TTC549 (cell line): ENCODE measurements around the gene PAX3.

Experiments
- FAIRE-seq: peaks from 2 replicates; lab custom pipeline; 2012; peaks lifted over from hg19 to GRCh38; lab: Jason Lieb, UNC

The PAX3 gene

DNA sequence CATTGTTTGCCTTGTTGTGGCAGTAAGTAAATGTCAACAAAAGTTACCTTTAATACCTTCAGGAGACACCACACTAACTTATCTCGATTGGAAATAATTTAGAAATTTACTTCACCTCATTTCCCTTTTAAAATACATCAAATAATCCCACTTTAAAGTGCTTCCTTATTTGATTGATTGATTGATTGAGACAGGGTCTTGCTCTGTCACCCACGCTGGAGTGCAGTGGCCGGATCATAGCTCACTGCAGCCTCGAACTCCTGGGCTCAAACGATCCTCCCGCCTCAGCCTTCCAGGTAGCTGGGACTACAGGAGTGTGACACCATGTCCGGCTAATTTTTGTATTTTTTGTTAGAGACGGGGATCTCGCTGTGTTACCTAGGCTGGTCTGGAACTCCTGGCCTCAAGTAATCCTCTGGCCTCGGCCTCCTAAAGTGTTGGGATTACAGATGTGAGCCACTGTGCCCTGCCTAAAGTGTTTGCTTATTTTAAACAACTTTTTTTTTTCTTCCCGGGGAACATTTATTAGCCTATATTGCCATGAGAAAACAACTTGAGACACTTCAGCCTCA, 12.0 kb upstream of the PAX3 start:
- FAIRE-seq, result no peak

DNA sequence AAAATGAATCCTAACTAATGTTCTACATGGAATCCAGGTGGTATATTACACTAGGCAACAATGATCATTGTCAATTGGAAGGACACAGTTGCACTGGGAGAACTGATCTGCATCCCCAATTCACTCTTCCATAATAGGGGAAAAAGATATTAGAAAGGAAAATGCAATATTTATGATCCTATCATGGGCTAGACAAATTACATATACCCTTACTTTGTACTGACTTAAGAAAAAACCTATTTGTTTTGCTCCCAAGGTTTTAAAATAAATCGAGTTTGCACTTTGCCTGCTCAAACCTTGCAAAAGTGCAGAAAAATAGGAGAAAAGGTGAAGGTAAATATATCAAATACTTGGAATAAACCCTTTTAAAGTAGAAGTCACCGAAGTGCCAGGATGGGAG, 11.0 kb upstream of the PAX3 start:
- FAIRE-seq, result no peak

DNA sequence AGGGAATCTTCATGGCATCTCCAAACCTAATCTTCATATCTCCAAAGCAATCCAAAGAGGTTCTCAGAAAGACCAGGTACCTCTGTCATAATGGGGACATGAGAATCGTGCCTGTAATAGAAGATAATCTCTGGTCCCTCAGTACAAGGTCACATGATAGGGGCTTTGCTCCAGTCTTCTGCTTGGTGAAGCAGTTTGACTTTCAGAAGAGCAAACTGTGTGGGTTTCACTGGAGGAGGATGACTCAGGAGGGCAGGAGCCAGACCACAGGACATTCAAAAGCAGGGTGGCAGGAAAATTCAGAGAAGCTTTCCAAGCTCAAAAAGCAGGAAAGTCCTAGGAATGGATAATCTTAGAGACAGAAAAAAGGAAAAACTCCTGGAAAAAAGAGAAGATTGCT, 10.6 kb upstream of the PAX3 start:
- no peak for FAIRE-seq

DNA sequence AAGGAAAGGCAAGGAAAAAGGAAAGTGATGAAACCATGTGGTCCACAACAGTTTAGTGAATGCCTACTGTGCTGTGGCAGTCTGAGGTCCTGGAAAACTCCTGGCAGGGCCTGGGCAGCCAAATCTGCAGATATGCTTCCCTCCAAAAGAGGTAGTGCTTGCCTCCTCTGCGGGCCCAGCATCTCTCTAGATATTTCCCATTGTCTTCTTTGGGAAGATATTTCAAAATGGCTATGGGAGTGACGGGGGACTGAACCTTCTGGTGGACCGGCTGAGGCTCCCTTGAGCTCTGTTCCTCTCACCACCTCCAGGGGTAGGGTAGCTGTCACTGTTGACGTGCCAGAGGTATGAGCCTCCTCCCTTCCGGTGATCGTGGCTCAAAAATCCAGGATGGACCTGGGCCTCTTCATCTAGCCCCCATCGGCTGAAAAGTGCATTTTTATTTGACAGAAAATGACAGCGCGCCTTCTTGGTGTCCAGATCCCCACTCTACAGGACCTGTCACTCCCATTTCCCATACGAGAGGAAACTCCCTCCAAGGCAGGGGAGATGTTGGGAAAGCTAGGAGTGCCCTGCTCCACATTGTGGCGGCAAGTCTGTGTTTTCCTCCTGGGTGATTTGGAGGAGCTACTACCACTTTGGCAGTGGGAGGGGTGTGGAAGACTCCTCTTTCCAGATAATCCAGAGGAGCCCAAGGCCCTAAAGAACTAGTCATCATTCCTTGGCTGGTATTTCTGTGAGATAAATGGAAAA, 9.4 kb upstream of the PAX3 start:
- FAIRE-seq, result no peak

DNA sequence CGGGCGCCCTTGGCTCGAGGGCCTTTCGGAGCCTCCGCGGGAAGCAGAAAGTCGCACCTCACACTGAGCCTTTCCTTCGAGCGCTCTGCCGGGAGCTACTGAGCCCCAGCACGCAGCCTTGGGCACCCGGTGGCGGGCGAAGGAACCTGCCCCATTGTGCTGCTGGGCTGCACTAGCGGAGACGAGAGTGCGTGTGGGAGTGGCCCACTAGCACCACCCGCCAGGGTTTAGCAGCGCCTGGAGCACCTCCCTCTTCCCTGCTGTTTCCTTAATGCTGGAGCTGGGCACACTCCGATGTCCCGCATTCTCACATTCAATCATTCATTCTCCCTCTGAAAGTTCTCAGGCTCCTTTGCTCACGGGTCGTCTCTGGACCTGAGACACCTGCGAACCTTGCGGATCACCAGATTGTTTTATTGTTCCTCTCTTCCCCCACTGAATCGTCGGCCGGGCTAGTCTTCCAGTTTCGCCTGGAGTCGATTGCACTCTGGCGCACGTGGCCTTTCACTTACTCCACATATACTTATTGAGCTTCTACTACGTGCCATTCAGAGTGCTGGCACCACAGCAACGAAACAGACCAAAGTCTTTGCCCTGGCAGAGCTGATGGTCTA, 8.5 kb upstream of the PAX3 start:
- no peak for FAIRE-seq

DNA sequence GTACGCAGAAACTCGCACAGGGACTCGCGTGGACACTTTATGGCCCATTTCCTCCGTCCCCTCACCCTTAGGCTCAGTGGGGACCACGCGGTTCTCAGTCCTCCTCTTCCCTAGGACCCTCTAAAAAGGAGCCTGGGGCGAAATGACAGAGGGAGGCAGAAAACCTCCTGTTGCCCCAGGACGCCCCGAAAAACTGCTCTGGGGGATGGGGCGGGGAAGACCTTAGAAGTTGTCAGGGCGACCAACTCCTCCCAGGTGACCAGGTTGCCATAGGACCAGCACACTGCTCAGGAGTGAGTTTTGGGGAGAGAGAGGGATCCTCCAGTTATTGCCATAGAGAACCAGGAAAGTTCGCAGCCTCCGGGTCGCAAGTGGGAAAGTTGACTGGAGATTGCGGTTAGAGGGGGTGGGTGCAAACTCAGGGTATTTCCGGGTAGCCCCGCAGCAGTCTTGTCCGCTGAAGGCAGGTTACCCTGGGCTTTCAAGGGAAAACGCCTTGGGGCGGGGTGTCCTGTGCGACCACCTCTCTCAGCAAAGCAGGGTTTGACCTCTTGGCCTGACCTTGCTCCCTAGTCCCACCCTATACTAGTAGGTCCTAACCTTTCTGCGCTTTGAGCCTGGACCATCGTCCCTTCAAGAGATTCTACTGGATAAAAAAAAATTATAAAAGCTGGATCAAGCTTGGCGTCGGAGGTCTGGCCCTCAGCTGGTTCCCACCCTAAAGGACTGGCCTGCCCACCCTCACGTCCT, 7.8 kb upstream of the PAX3 start:
- no peak for FAIRE-seq

DNA sequence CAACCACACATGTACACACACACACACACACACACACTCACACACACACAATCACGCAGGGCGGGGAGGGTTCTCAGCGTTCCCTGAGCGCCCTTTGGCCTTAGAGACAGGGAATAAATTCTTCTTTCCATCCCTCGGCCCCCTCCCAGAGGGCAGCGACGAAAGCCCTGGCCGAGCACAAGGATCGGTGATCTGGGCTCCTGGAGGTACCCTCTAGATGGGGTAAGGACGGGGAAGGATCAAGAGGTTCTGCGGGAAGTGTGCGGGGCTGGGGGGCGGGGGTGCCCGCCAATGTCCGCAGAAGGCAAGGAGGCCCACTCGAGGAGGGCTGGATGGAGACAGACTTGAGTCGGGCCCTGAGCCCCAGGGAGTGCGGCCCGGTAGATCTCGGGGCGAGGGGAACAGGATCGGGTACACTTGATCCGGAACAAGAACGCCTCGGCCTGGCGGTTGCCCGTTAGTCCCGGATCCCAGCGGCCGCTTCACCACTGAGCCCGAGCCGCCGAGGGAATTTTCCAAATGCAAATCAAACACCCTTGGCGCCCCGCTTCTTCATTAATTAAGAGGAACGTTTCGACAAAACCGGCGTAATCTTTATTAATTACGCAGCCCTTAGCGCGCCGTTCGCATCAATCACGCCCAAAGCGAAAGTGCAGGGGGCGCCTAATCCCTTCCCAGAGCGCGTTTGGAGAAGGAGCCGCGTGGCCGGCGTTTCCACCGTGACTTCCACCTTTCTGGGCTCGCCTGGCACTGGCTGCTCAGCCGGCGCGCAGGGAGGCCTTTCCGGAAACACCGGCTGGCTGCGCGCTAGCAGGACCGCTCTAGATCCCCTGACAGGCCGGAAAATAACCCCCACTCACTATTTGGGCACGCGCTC, 7.0 kb upstream of the PAX3 start:
- FAIRE-seq, result no peak

DNA sequence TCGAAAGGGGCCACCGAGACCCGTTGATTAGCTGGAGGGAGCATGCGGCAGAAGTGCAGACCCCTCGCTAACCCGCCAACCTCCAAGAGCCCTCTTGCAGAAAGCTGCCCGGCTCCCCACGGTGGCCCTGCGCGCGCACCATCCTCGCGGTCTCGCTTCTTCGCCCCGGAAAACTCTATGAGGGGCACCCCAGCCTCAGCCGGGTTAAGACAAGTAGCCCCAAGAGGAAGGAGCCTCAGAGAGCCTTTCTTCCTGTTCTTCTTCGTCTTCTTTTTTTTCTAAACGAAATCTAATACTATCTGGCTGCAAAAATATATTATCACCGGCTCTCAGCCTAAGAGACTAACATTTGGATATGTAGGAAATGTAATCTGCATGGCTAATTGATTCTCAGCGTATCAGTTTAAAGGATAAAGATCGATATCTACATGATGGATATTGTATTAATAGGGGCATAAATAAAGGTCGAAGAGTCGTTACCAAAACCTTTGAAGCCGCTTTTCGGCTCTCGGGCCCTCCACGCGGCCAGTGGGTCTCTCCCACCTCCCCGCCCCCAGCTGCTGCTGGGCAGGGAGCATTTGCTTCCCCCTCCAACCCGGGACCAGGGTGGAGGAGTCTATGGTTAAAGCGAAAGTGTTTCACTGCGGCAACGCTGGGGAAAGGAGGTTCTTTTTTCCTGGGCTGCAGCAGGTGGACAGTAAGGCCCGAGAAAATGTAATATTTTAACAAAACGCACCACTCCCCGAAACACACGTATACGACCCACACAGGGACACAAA, 6.1 kb upstream of the PAX3 start:
- no peak for FAIRE-seq

DNA sequence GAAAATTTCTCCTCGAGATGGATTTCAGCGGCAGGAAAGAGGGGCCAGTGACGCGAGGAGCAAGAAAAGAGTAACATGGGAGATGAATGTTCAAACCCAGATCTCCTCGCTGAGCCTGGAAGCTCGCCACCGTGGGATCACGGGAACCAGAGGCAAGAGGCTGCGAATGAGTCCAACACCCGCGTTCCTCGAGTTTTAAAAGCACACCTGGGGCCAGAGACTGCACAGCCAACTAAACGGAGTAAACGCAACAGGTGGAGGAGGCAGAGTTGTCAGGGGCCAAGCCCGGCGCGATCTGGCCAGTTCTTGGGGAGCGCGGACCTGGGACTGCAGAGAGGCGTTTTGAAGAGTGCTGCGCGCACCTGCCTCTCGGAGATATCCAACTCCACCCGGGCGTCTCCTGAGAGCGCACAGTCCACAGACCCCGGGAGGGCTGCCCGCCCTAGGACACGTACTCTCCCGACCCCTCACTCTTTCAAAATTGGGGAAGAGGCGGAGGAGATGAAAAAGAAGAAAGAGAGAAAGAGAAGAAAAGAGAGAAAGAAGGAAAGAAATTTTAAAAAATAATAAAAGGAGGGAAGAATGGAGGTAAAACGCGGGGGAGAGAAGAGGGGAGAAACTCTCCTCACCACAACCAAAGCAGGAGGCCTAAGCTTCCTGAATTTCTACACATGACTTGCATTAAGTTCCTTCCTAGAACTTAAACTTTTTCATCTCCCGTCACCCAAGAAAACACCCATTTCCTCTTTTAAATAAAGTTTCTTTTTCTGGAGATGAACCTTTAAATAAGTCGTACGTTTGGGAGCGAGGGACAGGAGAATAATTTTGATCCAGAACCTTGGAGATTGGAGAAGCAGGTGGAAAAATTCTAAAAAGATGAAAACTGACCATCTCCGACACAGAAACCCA, 5.3 kb upstream of the PAX3 start:
- no peak for FAIRE-seq

DNA sequence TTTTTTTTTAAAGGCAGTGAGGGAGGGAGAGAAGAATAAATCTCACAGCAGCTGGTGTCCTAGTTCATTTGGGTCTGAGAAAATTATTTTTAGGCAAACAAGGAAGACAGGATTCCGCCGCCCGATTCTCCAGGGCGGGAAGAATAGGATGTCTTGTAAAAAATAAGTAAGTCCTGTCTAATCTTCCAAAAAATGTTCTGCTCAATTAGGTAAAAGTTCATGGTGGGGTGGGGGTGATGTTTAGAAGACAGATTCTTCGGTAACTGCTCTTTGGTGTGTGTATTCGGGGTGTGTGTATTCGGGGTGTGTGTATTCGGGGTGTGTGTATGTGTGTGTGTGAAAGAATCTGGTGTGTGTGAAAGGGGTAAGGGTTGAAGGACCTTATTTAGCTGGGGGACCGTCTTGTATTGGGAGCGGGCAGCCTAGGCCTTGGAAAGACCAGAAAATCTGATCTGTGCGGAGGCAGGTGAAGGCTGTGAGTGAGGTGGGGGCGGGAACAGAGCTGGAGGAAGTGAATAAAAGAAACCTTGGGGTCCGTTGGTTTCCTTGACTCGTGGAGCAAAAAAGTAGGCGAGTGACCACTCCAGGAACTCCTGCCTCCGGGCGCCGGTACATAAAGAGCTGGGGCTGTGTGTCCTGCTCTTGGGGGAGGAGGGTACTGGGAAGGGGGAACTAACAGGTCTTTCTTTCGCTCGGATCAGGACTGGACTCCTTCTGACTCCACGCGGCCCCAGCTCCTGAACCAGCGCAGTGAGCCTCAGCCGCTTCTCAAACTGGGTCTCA, 4.4 kb upstream of the PAX3 start:
- no peak for FAIRE-seq

DNA sequence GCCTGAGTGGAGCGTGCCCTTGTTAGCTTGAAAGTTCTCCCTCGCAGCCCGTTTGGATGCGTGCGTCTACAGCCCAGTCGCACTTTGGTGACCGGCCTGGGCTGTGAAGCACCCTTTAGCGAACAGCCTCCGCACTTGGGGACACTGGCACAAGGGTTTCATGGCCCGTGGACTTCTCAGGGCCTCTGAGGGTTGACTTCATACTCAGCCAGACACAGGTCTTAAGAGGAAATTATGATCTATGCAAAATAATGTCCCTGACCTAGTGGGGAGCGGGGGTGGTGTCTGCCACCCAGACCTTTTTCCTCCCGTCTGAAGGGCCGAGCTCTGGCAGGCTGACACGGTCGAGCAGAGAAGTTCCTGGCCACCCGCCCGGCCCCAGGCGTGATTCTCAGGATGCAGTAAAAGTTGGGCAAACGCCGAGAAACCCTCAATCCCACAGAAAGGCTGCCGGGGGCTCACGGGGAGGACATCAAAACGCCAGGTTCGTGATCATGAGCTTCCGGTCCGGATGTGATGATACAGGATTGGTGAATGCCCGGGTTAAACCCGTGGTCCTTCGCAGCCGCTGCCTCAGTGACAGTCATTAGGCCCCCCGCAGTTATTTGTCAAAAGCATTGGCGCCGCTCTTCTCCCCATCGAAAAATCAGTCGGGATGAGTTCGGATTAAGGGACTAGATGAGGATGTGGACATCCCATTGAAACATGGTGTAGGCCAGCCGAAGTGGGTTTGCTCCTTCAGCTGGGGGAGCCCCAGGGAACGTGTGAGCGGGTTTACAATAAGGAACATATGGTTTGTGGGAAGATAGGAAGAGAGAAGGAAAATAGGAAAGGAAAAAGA, 3.6 kb upstream of the PAX3 start:
- FAIRE-seq, result no peak

DNA sequence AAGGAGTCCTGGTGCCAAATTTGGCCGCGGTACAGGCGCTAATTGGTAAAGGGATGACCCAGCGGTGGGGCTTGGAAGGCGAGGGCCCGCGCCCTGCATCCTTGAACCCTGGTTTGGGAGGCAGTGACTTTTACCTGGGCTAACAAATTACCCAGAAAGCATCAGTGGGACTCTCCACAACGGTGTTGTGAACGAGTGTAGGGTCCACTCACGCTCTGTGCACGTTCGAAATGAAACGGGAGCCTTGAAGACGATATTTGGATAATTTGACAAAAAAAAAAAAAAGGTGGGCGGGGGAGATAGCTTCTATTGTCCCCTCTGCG, 3.0 kb upstream of the PAX3 start:
- FAIRE-seq, result no peak

DNA sequence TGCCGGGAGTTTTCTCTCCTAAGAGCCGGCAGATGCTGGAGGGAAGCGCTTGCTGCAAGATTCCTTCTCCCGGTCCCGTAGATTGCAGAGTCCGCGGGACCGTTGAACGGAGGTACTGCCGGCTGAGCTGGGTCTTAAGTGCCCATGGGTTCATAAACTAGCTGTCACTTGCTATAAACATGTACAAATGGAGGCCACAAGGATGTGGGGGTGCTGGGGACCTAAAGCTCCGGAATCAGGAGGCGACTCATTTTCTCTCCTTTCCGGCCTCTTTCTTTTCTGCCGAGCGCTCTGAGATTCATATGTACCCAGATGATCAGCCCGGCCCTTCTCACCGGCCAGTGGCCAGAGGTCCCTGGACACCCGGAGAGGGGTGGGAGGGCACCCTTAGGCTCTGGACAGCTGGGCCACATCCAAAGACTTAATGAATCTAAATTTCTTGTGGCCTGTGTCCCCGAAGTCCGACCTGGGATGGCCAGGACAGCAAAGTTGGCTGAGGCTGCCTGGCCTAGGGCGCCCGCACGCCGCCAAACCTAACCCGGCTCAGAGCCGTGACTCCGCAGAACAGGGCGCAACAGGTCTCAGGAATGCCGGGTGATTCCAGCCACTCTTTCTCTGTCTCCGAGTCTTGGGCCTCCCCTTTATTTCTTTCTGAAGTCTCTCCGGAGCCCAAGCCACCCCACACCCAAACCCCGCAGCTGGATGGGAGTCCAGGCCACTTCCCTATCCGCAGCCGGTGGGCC, 2.4 kb upstream of the PAX3 start:
- no peak for FAIRE-seq

DNA sequence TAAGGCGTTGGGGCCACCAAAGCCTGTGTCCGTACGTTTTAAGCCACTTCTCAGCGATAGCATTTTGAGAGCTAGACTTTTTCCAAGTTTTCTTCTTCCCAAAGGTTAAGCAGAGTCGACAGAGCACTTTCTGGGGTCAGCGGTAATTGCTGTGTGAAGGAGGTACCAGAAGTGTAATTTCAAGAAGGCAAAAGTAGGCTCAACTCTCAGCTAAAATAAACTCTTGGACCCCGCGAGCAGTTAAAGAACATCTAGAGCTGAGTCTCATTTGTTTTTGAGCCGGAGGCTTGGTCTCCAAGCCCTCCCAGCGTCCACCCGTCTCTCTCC, 1.9 kb upstream of the PAX3 start:
- FAIRE-seq, result no peak

DNA sequence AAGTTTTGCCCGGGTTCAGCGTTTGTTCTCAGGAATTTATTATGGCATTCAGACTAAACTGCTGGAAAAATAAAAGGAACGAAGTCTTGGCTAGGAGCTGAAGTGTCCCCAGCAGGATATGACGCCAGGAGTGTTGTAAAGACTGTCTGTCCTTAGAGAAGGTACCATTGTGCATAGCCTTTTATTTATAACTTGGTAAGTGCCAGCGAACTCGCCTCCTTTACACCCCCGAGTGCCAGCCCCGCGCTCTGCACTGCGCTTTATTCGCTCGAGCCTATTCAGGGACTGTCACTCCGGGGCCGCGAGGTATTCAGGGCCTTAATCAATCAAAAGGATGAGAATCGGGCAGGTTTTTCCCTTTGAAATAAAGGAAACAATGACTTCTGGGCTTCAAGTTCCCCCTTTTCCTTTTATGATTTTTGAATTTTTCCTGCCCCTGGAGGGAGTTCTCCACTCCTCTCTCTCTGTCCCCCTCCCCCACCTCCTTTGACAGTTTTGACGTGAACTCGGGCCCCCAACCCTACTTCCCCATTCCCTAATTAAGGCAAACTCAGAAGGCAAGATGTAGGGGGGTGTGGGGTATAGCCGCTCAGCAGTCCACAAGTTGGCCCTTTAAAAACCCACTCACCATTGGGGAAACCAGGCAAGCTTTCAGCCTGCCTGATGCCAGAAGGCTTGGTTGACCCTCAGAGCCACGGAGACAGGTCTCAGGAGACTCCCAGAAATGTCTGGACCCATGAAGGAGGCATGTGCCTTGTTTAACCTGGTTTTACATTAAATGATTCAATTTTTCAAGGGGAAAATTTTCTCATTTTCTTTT, 1.3 kb upstream of the PAX3 start:
- no peak for FAIRE-seq

DNA sequence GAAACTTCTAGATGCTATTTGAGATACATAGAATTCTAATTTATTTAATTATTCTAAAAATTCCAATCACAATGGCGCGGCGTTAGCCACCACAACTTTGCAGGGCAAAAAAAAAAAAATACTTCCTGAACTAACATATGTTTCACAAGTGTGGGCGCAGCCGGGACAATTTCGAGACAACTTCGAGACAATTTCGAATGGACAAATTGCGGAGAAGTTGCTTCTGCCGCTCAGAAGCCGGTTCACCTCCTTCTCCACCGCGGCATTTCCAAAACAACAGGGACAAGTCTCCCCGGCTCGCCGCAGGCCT, 842 bp downstream of the PAX3 start:
- FAIRE-seq, result no peak

DNA sequence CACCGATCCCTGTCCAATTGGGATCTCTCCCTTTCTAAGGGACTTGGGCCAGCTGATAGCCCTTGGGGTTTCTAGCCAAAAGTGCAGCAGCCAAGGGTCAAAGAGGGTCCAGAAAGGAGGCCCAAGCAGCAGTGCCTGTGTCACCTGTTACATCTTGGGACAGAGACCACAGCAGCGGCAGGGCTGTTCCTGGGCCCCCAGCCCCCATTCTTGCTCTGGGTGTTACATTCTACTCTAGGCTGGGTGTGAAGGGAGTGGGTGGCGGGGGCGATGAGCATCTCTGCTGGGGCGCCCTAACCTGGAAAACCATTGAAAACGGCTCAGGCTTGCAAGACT, 1.2 kb downstream of the PAX3 start:
- FAIRE-seq, result no peak
